Measurements from ENCODE around the gene MRPL18.

MRPL18 gene

DNA sequence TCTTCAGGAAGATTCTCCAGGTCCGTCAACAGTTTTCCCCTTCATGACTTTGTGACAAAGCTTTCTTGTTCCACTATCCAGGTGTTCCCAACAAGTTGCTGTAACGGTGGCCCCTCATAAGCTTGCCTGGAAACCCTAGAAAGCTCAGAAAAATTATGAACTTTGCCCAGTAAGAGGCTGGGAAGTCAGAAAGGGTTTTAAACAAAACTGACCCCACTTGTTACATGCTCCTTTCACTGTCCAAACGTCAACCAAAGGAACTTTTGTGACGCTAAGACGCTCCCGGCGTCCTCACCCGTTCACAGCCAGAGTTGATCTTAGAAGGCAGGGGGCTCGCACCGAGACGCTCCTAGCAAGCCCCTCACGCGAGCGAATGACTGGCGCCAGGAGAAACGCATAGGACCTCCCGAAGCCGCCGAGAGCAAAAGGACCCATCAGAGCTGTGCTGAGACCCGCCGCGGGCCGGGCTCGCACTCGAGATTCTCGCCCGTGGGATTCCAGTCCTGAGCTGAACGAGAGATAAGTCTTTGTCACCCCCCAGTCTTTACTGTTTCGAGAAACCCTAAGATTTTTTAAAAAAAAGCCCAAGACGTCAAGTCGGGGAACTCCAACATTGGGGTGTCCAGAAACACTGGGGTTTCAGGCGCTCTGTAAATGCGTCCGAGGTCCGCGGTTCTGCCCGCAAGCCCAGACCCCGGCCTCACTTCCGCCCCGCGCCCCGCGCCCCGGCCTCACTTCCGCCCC is 29.0 kb upstream of the MRPL18 start:
- TF ChIP-seq, protein P1, sequence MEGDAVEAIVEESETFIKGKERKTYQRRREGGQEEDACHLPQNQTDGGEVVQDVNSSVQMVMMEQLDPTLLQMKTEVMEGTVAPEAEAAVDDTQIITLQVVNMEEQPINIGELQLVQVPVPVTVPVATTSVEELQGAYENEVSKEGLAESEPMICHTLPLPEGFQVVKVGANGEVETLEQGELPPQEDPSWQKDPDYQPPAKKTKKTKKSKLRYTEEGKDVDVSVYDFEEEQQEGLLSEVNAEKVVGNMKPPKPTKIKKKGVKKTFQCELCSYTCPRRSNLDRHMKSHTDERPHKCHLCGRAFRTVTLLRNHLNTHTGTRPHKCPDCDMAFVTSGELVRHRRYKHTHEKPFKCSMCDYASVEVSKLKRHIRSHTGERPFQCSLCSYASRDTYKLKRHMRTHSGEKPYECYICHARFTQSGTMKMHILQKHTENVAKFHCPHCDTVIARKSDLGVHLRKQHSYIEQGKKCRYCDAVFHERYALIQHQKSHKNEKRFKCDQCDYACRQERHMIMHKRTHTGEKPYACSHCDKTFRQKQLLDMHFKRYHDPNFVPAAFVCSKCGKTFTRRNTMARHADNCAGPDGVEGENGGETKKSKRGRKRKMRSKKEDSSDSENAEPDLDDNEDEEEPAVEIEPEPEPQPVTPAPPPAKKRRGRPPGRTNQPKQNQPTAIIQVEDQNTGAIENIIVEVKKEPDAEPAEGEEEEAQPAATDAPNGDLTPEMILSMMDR (conservative IDR thresholded peaks at IDR 0.05), result no peak
- H3K27ac ChIP-seq, result peak overlapping the region; percentile 94

DNA sequence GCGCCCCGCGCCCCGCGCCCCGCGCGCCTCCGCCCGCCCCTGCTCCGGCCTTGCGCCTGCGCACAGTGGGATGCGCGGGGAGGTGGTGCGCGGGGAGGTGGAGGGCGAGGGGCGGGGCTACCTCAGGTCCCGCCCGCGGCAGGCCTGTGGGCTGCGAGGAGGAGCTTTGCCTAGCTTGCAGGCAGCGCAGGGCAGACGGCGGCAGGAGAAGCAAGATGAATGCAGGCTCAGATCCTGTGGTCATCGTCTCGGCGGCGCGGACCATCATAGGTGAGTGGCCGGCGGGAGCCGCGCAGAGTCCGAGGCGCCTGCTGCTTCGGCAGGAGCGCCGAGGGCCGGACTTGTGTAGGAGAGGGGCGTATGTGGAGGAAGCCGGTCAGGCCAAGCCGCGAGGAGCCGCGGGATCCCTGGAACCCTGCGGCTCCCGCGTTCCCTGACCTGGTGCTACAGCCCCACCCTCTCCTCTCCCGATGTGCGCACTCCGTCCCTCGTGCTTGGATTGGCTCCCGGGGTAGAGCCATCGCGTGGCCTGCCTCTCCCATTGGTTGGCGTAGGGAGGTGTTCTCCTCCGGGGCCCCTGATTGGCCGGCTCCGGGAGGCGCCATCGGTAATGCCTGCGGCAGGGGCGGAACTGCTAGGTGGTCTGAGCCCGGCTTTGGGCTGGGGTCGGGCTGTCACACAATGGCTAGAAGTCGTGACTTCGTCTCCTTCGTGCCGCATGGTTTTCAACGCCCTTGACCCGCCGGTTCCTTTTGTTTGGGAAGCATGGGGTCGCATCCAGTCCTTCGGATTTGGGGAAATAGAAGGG is 28.2 kb upstream of the MRPL18 start, which contains the start of gene ACAT2:
Gene ACAT2, plus strand, starts transcription at position 173 of the 808 bp plus-strand sequence. Its CDS starts 43 bp downstream, at position 216.
- TF ChIP-seq, protein P1 (conservative IDR thresholded peaks at IDR 0.05), result no peak
- peak within 1 kb of the TSS; percentile 94 for H3K27ac ChIP-seq

DNA sequence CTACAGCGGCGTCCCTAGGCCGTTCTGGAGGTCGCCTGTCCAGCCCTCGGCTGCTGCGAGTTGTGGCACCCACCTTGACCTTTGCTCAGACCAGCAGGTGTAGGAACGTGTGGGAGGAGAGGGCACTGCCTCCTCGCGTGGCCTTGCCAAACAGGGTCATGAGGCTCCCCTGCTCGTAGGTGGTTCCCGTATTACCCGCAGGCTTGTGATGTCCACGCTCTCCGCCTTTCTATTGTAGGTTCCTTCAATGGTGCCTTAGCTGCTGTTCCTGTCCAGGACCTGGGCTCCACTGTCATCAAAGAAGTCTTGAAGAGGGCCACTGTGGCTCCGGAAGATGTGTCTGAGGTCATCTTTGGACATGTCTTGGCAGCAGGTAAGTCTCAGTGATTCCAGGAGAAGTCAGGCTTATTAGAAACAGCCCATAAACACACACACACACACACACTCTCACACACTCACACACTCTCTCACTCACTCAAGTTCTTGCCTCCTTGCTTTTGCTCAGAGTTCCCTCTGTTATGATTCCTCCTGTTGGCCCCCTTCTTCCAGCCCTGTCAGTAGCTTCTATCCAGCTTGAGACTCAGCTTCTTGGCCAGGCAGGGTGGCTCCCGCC is 27.5 kb upstream of the MRPL18 start:
- TF ChIP-seq, protein P1 (conservative IDR thresholded peaks at IDR 0.05), result no peak
- H3K27ac ChIP-seq, result peak overlapping the region; percentile 94

DNA sequence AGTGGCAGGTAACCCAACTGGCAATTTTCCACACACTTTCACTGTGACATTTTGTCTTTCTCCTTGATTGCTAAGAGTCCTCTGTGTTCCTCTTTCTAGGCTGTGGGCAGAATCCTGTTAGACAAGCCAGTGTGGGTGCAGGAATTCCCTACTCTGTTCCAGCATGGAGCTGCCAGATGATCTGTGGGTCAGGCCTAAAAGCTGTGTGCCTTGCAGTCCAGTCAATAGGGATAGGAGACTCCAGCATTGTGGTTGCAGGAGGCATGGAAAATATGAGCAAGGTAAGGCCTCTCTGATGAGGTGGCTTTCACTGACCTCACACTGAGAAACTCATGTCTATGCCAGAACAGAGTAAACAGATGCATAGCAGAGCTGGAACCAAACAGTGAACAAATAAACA is 23.4 kb upstream of the MRPL18 start:
- TF ChIP-seq, protein P1 (conservative IDR thresholded peaks at IDR 0.05), result no peak
- H3K27ac ChIP-seq, result no peak overlapping the region

DNA sequence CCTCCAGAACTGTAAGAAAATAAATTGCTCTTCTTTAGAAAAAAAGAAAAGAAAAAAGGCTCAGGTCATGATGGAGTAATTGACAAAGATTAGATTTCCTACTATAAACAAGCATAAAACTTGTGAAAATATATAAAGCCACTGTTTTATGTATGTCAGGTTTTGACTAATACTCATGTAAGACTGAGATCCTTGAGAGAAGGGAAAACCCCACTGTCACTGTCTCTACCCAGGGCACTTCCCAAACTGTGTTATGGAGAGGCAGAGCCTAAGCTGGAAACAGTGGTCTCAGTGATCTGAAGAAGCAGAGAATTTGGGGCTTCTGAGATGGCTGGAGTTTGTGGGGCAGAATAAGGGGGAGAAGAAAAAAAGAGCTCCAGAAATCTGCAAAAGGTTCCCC is 20.8 kb upstream of the MRPL18 start:
- H3K27ac ChIP-seq, result no peak overlapping the region
- TF ChIP-seq, protein P1 (conservative IDR thresholded peaks at IDR 0.05), result no peak

DNA sequence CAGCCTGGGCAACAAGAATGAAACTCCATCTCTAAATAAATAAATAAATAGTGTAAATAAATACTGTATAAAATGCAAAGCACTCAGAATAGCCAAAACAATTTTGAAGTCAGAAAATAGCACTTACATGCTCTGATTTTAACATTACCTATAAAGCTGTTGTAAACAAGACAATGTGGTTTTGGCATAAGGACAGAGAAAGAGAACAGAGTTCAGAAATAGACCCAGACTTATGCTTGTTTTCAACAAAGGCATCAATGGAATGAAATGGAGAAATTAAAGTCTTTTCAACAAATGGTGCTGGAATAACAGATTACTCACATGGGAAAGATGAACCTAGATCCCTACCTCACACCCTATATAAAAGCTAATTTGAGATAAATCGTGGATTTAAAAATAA is 18.1 kb upstream of the MRPL18 start:
- no peak overlapping the region for H3K27ac ChIP-seq
- TF ChIP-seq, protein P1 (conservative IDR thresholded peaks at IDR 0.05), result no peak
